K562 (cell line): ENCODE measurements around the gene PNPLA7. TPM values are rescaled to one million over a fixed set of nuclear protein-coding genes. Genes with fewer than 3 reads are reported as not detected.

Source experiments
- ARID2 ChIP-seq: fragments of 450-650 bp; IDR thresholded peaks from 2 replicates; pipeline ENCODE4 v1.6.1; 2017; ENCODE audit warnings: antibody characterized with exemption, mild to moderate bottlenecking
- ASH1L ChIP-seq: fragments of 450-650 bp; IDR thresholded peaks from 2 replicates; pipeline ENCODE4 v1.6.1; 2018; ENCODE audit warnings: borderline replicate concordance, mild to moderate bottlenecking, low read depth; ENCODE audit not compliant: partially characterized antibody
- CAMTA2 ChIP-seq: fragments of 250-450 bp; sonication (Bioruptor Pico); conservative IDR thresholded peaks from 2 replicates; pipeline ENCODE4 v1.5.1; 2022
- CCAR2 ChIP-seq: fragments of 200-400 bp; formaldehyde crosslinking; IDR thresholded peaks from 2 replicates; pipeline ENCODE4 v1.6.1; 2017; ENCODE audit warnings: mild to moderate bottlenecking, low read depth, low read length
- FOSL1 ChIP-seq: fragments of 200-800 bp; sonication (Bioruptor generic); conservative IDR thresholded peaks from 2 replicates; pipeline ENCODE4 v1.6.1; 2016; ENCODE audit warnings: missing genetic modification characterization, missing compliant biosample characterization
- FOXK1 ChIP-seq: sonication (generic); formaldehyde crosslinking; IDR thresholded peaks from 2 replicates; pipeline ENCODE4 v1.8.0; 2022; ENCODE audit warnings: missing genetic modification reagents, mild to moderate bottlenecking, borderline replicate concordance
- GABPB1 ChIP-seq: sonication (generic); formaldehyde crosslinking; IDR thresholded peaks from 2 replicates; pipeline ENCODE4 v1.8.0; 2022; ENCODE audit warnings: mild to moderate bottlenecking, missing genetic modification reagents
- HES1 ChIP-seq: fragments of 450-650 bp; IDR thresholded peaks from 2 replicates; pipeline ENCODE4 v1.6.1; 2016; ENCODE audit warnings: low read depth, mild to moderate bottlenecking, moderate library complexity
- LCOR ChIP-seq: sonication (generic); formaldehyde crosslinking; IDR thresholded peaks from 2 replicates; pipeline ENCODE4 v1.8.0; 2022; ENCODE audit warnings: mild to moderate bottlenecking, missing genetic modification reagents
- MAFF ChIP-seq: IDR thresholded peaks from 2 replicates; pipeline ENCODE4 v1.6.1; 2012; ENCODE audit warnings: low read length, improper control_type of control experiment
- NBN ChIP-seq: fragments of 450-650 bp; IDR thresholded peaks from 2 replicates; pipeline ENCODE4 v1.6.1; 2016; ENCODE audit warnings: low read depth, mild to moderate bottlenecking
- NCOA2 ChIP-seq, 2 experiments: fragments of 450-650 bp; IDR thresholded peaks; 2 replicates each; pipeline ENCODE4 v1.6.1; 2018; ENCODE audit warnings: mild to moderate bottlenecking in 2 of 2, moderate library complexity in 1 of 2; ENCODE audit not compliant: partially characterized antibody in 2 of 2
- NR4A1 ChIP-seq, 2 experiments: fragments of 250-450 bp in 1 of 2; fragments of 450-650 bp in 1 of 2; sonication (Bioruptor Pico) in 1 of 2; IDR thresholded peaks; 2 replicates each; pipeline versions ENCODE4 v1.4.0 to v1.6.1; 2016 to 2020; ENCODE audit warnings: mild to moderate bottlenecking in 2 of 2, missing compliant biosample characterization in 1 of 2, missing genetic modification characterization in 1 of 2, moderate library complexity in 1 of 2
- PCBP1 ChIP-seq: fragments of 200-400 bp; formaldehyde crosslinking; IDR thresholded peaks from 2 replicates; pipeline ENCODE4 v1.6.1; 2018; ENCODE audit warnings: mild to moderate bottlenecking, low read depth, low read length; ENCODE audit not compliant: poor library complexity, severe bottlenecking
- PPARD ChIP-seq: fragments of 250-450 bp; sonication (Bioruptor Pico); IDR thresholded peaks from 2 replicates; pipeline ENCODE4 v1.8.0; 2022; ENCODE audit warnings: inconsistent platforms, mild to moderate bottlenecking, moderate library complexity
- RBM14 ChIP-seq: fragments of 200-400 bp; formaldehyde crosslinking; IDR thresholded peaks from 2 replicates; pipeline ENCODE4 v1.6.1; 2018; ENCODE audit warnings: low read depth, mild to moderate bottlenecking, low read length, moderate library complexity, borderline replicate concordance; ENCODE audit not compliant: insufficient read depth
- SUPT5H ChIP-seq: fragments of 450-650 bp; IDR thresholded peaks from 2 replicates; pipeline ENCODE4 v1.6.1; 2016
- TRIM25 ChIP-seq: fragments of 450-650 bp; IDR thresholded peaks from 2 replicates; pipeline ENCODE4 v1.7.0; 2016; ENCODE audit warnings: borderline replicate concordance
- ZBTB5 ChIP-seq: fragments of 450-650 bp; IDR thresholded peaks from 2 replicates; pipeline ENCODE4 v1.6.1; 2017; ENCODE audit warnings: antibody characterized with exemption
- ZFX ChIP-seq: sonication (generic); formaldehyde crosslinking; IDR thresholded peaks from 2 replicates; pipeline ENCODE4 v1.8.0; 2022; ENCODE audit warnings: mild to moderate bottlenecking, missing genetic modification reagents, moderate library complexity
- ZNF175 ChIP-seq: fragments of 200-800 bp; sonication (Bioruptor generic); IDR thresholded peaks from 2 replicates; pipeline ENCODE4 v1.6.1; 2016; ENCODE audit warnings: low read depth, mild to moderate bottlenecking, missing genetic modification characterization, missing compliant biosample characterization
- ZNF347 ChIP-seq: fragments of 450-650 bp; formaldehyde crosslinking; IDR thresholded peaks from 2 replicates; pipeline ENCODE4 v1.4.0; 2020; ENCODE audit warnings: low read depth, mild to moderate bottlenecking, moderate library complexity
- ZNF398 ChIP-seq: fragments of 250-450 bp; sonication (Bioruptor Pico); IDR thresholded peaks from 2 replicates; pipeline ENCODE4 v1.8.0; 2021; ENCODE audit warnings: moderate library complexity, mild to moderate bottlenecking, inconsistent platforms
- ZNF695 ChIP-seq: fragments of 450-650 bp; formaldehyde crosslinking; IDR thresholded peaks from 2 replicates; pipeline ENCODE4 v1.4.0; 2020; ENCODE audit warnings: mild to moderate bottlenecking, moderate library complexity
- polyA plus RNA-seq, 8 experiments: library from polyadenylated mRNA; depleted of rRNA in 4 of 8; stranded (reverse) in 5 of 8; unstranded in 3 of 8; fragments of >200 nt; fragmentation: Nextera tagmentation in 2 of 8; fragmentation: Illumina TruSeq in 1 of 8; extraction: Ambion mirVana in 2 of 8; extraction: Trizol in 1 of 8; gene quantifications; 2 replicates each; pipeline versions ENCODE4 v1.2.1 to v1.2.3, GENCODE V29; 2011 to 2014; ENCODE audit warnings: inconsistent platforms in 1 of 8, missing spikeins in 1 of 8
- total RNA-seq, 7 experiments: library from RNA; depleted of rRNA in 6 of 7; stranded (reverse); fragments of >200 nt in 6 of 7; fragmentation: Illumina TruSeq in 2 of 7; extraction: Trizol in 2 of 7; gene quantifications; 2 replicates each; pipeline versions ENCODE4 v1.2.1 to v1.2.3, GENCODE V29; 2011 to 2021; ENCODE audit warnings: low replicate concordance in 1 of 7

The PNPLA7 gene
- total and polyA plus RNA-seq, 9 of the 15 experiments (the other 6 are each of a cell fraction or from before 2014, with no cell fraction given) = 0.01 to 0.85 (median 0.19) TPM; not detected in 1

- TF ChIP-seq ZNF347 (CRISPR knock-in tag) (no peak), CAMTA2 (no peak), GABPB1 (CRISPR knock-in tag) (0 out of 2 replicates have a peak, but pooled peaks have one; percentile 16), NBN (no peak), MAFF (no peak), ZNF175 (CRISPR knock-in tag) (no peak), NCOA2 (IDR thresholded peaks at IDR 0.05; ENCODE audit: partially characterized antibody in 2 of 2) (no peak), NR4A1 (CRISPR knock-in tag; IDR thresholded peaks at IDR 0.05) (no peak), NR4A1 (tag; IDR thresholded peaks at IDR 0.05) (no peak), CCAR2 (no peak), FOXK1 (CRISPR knock-in tag) (no peak), SUPT5H (0 out of 2 replicates have a peak, but pooled peaks have one; percentile 39), ARID2 (no peak), ZNF695 (CRISPR knock-in tag) (no peak), HES1 (no peak), TRIM25 (no peak), ASH1L (no peak), ZFX (CRISPR knock-in tag) (peak; percentile 52; the same call in 1 of the 2 replicates), FOSL1 (no peak), LCOR (CRISPR knock-in tag) (no peak), ZBTB5 (no peak), PCBP1 (no peak), ZNF398 (CRISPR knock-in tag) (no peak), RBM14 (no peak), PPARD (CRISPR knock-in tag) (no peak)
These were observed 56.1 kb downstream of the PNPLA7 start (continued) for GRCh38 chr9:137494104-137494544.
